ENCODE measurements around the gene PDZK1IP1.

PDZK1IP1 gene

GRCh38 chr1:47189844-47190508, at the start of gene PDZK1IP1:
TSS of gene PDZK1IP1 (minus strand) at chr1:47190036. CDS start at chr1:47189932, 104 bp downstream.
- no peak for DNase-seq (ENCODE audit: low read depth in 2 of 3, low spot score in 1 of 3)

- DNase-seq (ENCODE audit: low read depth in 2 of 3, low spot score in 1 of 3) = no peak
Measured at GRCh38 chr1:47238935-47239592, 49.2 kb upstream of the PDZK1IP1 start.

GRCh38 chr1:47235806-47236205, 46.0 kb upstream of the PDZK1IP1 start:
- no peak for DNase-seq (ENCODE audit: low read depth in 2 of 3, low spot score in 1 of 3)

- no peak for DNase-seq (ENCODE audit: low read depth in 2 of 3, low spot score in 1 of 3)
Measured at GRCh38 chr1:47235241-47235681, 45.4 kb upstream of the PDZK1IP1 start.

- DNase-seq (ENCODE audit: low read depth in 2 of 3, low spot score in 1 of 3) = no peak
Measured at GRCh38 chr1:47233186-47233585, 43.4 kb upstream of the PDZK1IP1 start.

- DNase-seq (ENCODE audit: low read depth in 2 of 3, low spot score in 1 of 3) = no peak
Measured at GRCh38 chr1:47232187-47232874, 42.5 kb upstream of the PDZK1IP1 start, which contains the start of gene TAL1. TSS of gene TAL1 (minus strand) at chr1:47232225. CDS start at chr1:47225888, 6,337 bp downstream.

GRCh38 chr1:47231301-47232186, 41.7 kb upstream of the PDZK1IP1 start:
- DNase-seq (ENCODE audit: low read depth in 2 of 3, low spot score in 1 of 3) = no peak

GRCh38 chr1:47230692-47231300, 41.0 kb upstream of the PDZK1IP1 start:
- DNase-seq (ENCODE audit: low read depth in 2 of 3, low spot score in 1 of 3) = no peak

GRCh38 chr1:47229886-47230691, 40.3 kb upstream of the PDZK1IP1 start:
- no peak for DNase-seq (ENCODE audit: low read depth in 2 of 3, low spot score in 1 of 3)

GRCh38 chr1:47229031-47229885, 39.4 kb upstream of the PDZK1IP1 start:
- DNase-seq (ENCODE audit: low read depth in 2 of 3, low spot score in 1 of 3) = no peak

- DNase-seq (ENCODE audit: low read depth in 2 of 3, low spot score in 1 of 3) = no peak
Measured at GRCh38 chr1:47228644-47229030, 38.8 kb upstream of the PDZK1IP1 start.

- DNase-seq (ENCODE audit: low read depth in 2 of 3, low spot score in 1 of 3) = no peak
Measured at GRCh38 chr1:47227341-47228232, 37.8 kb upstream of the PDZK1IP1 start.

GRCh38 chr1:47226839-47227215, 37.0 kb upstream of the PDZK1IP1 start:
- DNase-seq (ENCODE audit: low read depth in 2 of 3, low spot score in 1 of 3) = no peak

GRCh38 chr1:47226121-47226838, 36.4 kb upstream of the PDZK1IP1 start:
- no peak for DNase-seq (ENCODE audit: low read depth in 2 of 3, low spot score in 1 of 3)

GRCh38 chr1:47225430-47226100, 35.7 kb upstream of the PDZK1IP1 start:
- no peak for DNase-seq (ENCODE audit: low read depth in 2 of 3, low spot score in 1 of 3)

- no peak for DNase-seq (ENCODE audit: low read depth in 2 of 3, low spot score in 1 of 3)
Measured at GRCh38 chr1:47224676-47225399, 35.0 kb upstream of the PDZK1IP1 start.
